ENCODE results near the gene CASK.

CASK gene

GRCh38 chrX:41543025-41543424 lies 380.3 kb downstream of the CASK start:
- no peak overlapping the region for H3K4me3 ChIP-seq (ENCODE audit: low read depth, low read length)

GRCh38 chrX:41542536-41542935 lies 380.8 kb downstream of the CASK start:
- H3K4me3 ChIP-seq (ENCODE audit: low read depth, low read length) = no peak overlapping the region
- TF ChIP-seq CTCF (IDR thresholded peaks at IDR 0.05; ENCODE audit: low read depth, low read length) = no peak

More at GRCh38 chrX:41543025-41543424, 380.3 kb downstream of the CASK start:
- TF ChIP-seq CTCF (IDR thresholded peaks at IDR 0.05; ENCODE audit: low read depth, low read length) = no peak

- H3K4me3 ChIP-seq (ENCODE audit: low read depth, low read length) = no peak overlapping the region
- no peak for TF ChIP-seq CTCF (IDR thresholded peaks at IDR 0.05; ENCODE audit: low read depth, low read length)
Measured at GRCh38 chrX:41542135-41542534, 381.2 kb downstream of the CASK start.

GRCh38 chrX:41541386-41541785 lies 382.0 kb downstream of the CASK start:
- TF ChIP-seq CTCF (IDR thresholded peaks at IDR 0.05; ENCODE audit: low read depth, low read length) = no peak
- no peak overlapping the region for H3K4me3 ChIP-seq (ENCODE audit: low read depth, low read length)

- no peak overlapping the region for H3K4me3 ChIP-seq (ENCODE audit: low read depth, low read length)
- no peak for TF ChIP-seq CTCF (IDR thresholded peaks at IDR 0.05; ENCODE audit: low read depth, low read length)
Measured at GRCh38 chrX:41538707-41539106, 384.6 kb downstream of the CASK start.

- TF ChIP-seq CTCF (IDR thresholded peaks at IDR 0.05; ENCODE audit: low read depth, low read length) = no peak
- no peak overlapping the region for H3K4me3 ChIP-seq (ENCODE audit: low read depth, low read length)
Measured at GRCh38 chrX:41530085-41530484, 393.3 kb downstream of the CASK start.

GRCh38 chrX:41529221-41529620 lies 394.1 kb downstream of the CASK start:
- no peak for TF ChIP-seq CTCF (IDR thresholded peaks at IDR 0.05; ENCODE audit: low read depth, low read length)
- no peak overlapping the region for H3K4me3 ChIP-seq (ENCODE audit: low read depth, low read length)

Measured in WI38 (cell line).